GM21423 (cell line): ENCODE measurements around the gene UBA5.

Experiments used
- ATAC-seq: cut with Tn5 transposase; IDR thresholded peaks from one replicate; pipeline ENCODE4 v1.9.1; 2021; ENCODE audit warnings: mild to moderate bottlenecking, moderate library complexity; ENCODE audit not compliant: unreplicated experiment

UBA5 gene

GRCh38 chr3:132713977-132714727, 54.0 kb downstream of the UBA5 start:
- ATAC-seq = no peak

GRCh38 chr3:132716372-132716771, 56.2 kb downstream of the UBA5 start:
- no peak for ATAC-seq

- no peak for ATAC-seq
Measured at GRCh38 chr3:132720228-132720627, 60.1 kb downstream of the UBA5 start.

- ATAC-seq = peak; percentile 20
Measured at GRCh38 chr3:132721479-132722164, 61.5 kb downstream of the UBA5 start.

GRCh38 chr3:132722165-132723023, 62.3 kb downstream of the UBA5 start, which contains the start of gene NPHP3:
Gene NPHP3, minus strand, starts transcription at chr3:132722409. Its CDS starts 54 bp downstream, at chr3:132722355.
- peak; percentile 79 for ATAC-seq

GRCh38 chr3:132723024-132723950, 63.2 kb downstream of the UBA5 start:
- ATAC-seq = no peak

- ATAC-seq = no peak
Measured at GRCh38 chr3:132726341-132726823, 66.3 kb downstream of the UBA5 start.
